ENCODE measurements around the gene ARSG. TPM values are rescaled to one million over a fixed set of nuclear protein-coding genes. Genes with fewer than 3 reads are reported as not detected.

ARSG gene
- polyA plus RNA-seq, 1 of the 3 experiments (the other 2 are of a cell fraction) = 0.41 TPM

DNA sequence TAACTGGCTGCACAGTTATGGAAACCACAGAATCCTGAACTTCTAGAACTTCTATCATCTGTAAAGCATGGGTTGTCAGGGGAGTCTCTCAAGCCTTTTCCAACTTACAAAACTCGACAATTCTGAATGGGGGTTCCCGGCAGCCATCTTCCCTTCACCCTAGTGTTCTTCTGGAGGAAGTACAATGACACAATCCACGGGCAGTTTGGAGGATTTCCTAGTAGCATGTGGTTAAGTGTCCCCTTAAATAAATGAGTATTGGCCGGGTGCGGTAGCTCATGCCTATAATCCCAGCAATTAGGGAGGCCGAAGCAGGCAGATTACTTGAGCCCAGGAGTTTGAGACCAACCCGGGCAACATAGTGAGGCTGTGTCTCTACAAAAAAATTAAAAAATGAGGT is 2.5 kb upstream of the ARSG start (continued):
- TF ChIP-seq, protein P1, sequence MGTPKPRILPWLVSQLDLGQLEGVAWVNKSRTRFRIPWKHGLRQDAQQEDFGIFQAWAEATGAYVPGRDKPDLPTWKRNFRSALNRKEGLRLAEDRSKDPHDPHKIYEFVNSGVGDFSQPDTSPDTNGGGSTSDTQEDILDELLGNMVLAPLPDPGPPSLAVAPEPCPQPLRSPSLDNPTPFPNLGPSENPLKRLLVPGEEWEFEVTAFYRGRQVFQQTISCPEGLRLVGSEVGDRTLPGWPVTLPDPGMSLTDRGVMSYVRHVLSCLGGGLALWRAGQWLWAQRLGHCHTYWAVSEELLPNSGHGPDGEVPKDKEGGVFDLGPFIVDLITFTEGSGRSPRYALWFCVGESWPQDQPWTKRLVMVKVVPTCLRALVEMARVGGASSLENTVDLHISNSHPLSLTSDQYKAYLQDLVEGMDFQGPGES (IDR thresholded peaks at IDR 0.05; ENCODE audit: low read depth, low read length) = no peak
- TF ChIP-seq MXI1 (IDR thresholded peaks at IDR 0.05; ENCODE audit: low read depth, low read length) (no peak), EZH2phosphoT487 (IDR thresholded peaks at IDR 0.05; ENCODE audit: borderline replicate concordance, low read depth) (no peak), ELF1 (IDR thresholded peaks at IDR 0.05) (no peak), JUND (IDR thresholded peaks at IDR 0.05) (no peak), SMC3 (IDR thresholded peaks at IDR 0.05; ENCODE audit: low read depth, low read length) (no peak), RCOR1 (IDR thresholded peaks at IDR 0.05; ENCODE audit: low read length) (no peak), NRF1 (IDR thresholded peaks at IDR 0.05; ENCODE audit: low read depth, low read length) (no peak), GATA2 (CRISPR knock-in tag; IDR thresholded peaks at IDR 0.05) (no peak)
- TF ChIP-seq, protein P2, sequence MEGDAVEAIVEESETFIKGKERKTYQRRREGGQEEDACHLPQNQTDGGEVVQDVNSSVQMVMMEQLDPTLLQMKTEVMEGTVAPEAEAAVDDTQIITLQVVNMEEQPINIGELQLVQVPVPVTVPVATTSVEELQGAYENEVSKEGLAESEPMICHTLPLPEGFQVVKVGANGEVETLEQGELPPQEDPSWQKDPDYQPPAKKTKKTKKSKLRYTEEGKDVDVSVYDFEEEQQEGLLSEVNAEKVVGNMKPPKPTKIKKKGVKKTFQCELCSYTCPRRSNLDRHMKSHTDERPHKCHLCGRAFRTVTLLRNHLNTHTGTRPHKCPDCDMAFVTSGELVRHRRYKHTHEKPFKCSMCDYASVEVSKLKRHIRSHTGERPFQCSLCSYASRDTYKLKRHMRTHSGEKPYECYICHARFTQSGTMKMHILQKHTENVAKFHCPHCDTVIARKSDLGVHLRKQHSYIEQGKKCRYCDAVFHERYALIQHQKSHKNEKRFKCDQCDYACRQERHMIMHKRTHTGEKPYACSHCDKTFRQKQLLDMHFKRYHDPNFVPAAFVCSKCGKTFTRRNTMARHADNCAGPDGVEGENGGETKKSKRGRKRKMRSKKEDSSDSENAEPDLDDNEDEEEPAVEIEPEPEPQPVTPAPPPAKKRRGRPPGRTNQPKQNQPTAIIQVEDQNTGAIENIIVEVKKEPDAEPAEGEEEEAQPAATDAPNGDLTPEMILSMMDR (IDR thresholded peaks at IDR 0.05) = no peak

DNA sequence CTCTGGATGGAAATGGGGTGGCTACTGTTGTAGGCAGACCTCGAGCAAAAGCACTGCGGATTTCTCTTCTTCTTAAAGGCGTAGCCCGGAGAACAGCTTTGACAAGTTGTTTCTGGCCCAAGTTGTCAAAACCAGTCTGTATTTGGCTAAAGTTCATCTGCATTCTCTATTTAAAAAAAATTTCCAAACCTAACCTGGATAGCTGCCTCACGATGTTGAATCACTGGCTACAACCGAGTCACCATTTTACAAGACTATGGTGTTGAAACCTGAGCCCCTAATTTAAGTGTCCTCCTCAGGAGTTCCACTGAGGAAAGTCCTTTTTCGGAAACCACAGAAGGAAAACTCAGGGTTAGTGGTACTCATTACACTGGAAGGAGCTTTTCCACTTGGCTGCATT is 1.8 kb upstream of the ARSG start:
- Histone ChIP-seq H3K36me3 (replicated peaks in 1 of 2; ENCODE audit: control insufficient read depth in 1 of 2, insufficient read depth in 2 of 2, low read length in 1 of 2) (no peaks in the 10 kb centered on the region), H3K27ac (ENCODE audit: low read depth in 2 of 2, low read length in 1 of 2) (no peak overlapping the region), H4K20me1 (ENCODE audit: insufficient read depth) (no peaks in the 10 kb centered on the region), H3K4me3 (ENCODE audit: low read depth in 2 of 2, low read length in 1 of 2) (no peak overlapping the region), H3K9me2 (no peaks in the 10 kb centered on the region), H3K9ac (no peak overlapping the region), H3K9me3 (no peaks in the 10 kb centered on the region), H3K27me3 (ENCODE audit: insufficient read depth) (peaks cover 63% of the 10 kb centered on the region), H3K4me2 (no peak overlapping the region), H2AFZ (ENCODE audit: low read depth) (no peak overlapping the region), H3K4me1 (ENCODE audit: control insufficient read depth in 1 of 2, insufficient read depth in 2 of 2, low read depth in 1 of 2, low read length in 1 of 2) (peaks cover 0 to 13% of the 10 kb centered on the region in 2 experiments; a peak in 2 of 4 replicates), H3K79me2 (ENCODE audit: insufficient read depth) (no peaks in the 10 kb centered on the region), H3F3A (replicated peaks; ENCODE audit: insufficient read depth) (no peaks in the 10 kb centered on the region)
- ChIA-PET POLR2A (no interaction called here), CTCF (interaction anchor here (0.6 to 3.1 kb wide), 8 partner anchors 24 to 656 kb away, joined by 3 to 11 read pairs (median 3); no protein-coding TSS in a partner anchor)
- whole genome bisulfite sequencing (ENCODE audit: low lambda C conversion rate) = 91% methylated on average over 7 of the region's 7 CpGs
- TF ChIP-seq POLR2AphosphoS5 (IDR thresholded peaks at IDR 0.05; ENCODE audit: low read depth, low read length) = no peak
- DNase-seq = no peak

DNA sequence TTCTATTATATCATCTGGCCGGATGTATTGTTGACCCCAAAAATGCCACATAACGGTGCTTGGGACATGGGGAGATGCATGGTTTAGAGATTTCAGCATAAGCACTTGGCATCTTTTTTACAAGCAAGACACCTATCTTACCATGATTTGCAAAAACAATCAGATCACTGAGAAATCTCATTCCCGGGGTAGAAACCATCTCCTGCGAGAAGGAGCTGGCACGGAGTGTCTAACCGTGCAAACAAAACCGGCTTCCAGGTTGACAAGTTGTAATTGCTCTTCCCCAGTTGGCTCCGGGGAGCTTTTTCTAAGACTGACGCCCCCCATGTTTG is 1.4 kb upstream of the ARSG start:
- H3K4me2 ChIP-seq = no peak overlapping the region
- no peaks in the 10 kb centered on the region for H3F3A ChIP-seq (replicated peaks; ENCODE audit: insufficient read depth)
- WGBS (ENCODE audit: low lambda C conversion rate) = 42% methylated on average over 9 of the region's 9 CpGs
- no peak overlapping the region for H3K27ac ChIP-seq (ENCODE audit: low read depth in 2 of 2, low read length in 1 of 2)
- H2AFZ ChIP-seq (ENCODE audit: low read depth) = no peak overlapping the region; the same call in 1 of the 2 replicates
- H3K9me3 ChIP-seq = no peaks in the 10 kb centered on the region
- TF ChIP-seq ELF1 (IDR thresholded peaks at IDR 0.05) (no peak), GATA2 (CRISPR knock-in tag; IDR thresholded peaks at IDR 0.05) (no peak)
- no peak for DNase-seq
- H3K4me3 ChIP-seq (ENCODE audit: low read depth in 2 of 2, low read length in 1 of 2) = no peak overlapping the region
- peaks cover 66% of the 10 kb centered on the region for H3K27me3 ChIP-seq (ENCODE audit: insufficient read depth)
- H3K36me3 ChIP-seq (replicated peaks in 1 of 2; ENCODE audit: control insufficient read depth in 1 of 2, insufficient read depth in 2 of 2, low read length in 1 of 2) = no peaks in the 10 kb centered on the region
- ChIA-PET CTCF (interaction anchor here (0.6 to 3.1 kb wide), 6 partner anchors 25 to 655 kb away, joined by 3 to 11 read pairs (median 3); no protein-coding TSS in a partner anchor), POLR2A (no interaction called here)
- H3K79me2 ChIP-seq (ENCODE audit: insufficient read depth) = no peaks in the 10 kb centered on the region
- H3K9ac ChIP-seq = no peak overlapping the region
- no peaks in the 10 kb centered on the region for H3K9me2 ChIP-seq
- no peaks in the 10 kb centered on the region for H4K20me1 ChIP-seq (ENCODE audit: insufficient read depth)
- H3K4me1 ChIP-seq (ENCODE audit: control insufficient read depth in 1 of 2, insufficient read depth in 2 of 2, low read depth in 1 of 2, low read length in 1 of 2) = peaks cover 0 to 13% of the 10 kb centered on the region in 2 experiments; a peak in 2 of 4 replicates

Measured in SK-N-SH (cell line).